Measurements from ENCODE around the gene MTERF4. TPM values are rescaled to one million over a fixed set of nuclear protein-coding genes. Genes with fewer than 3 reads are reported as not detected.
"Not testable (repeated sequence)": the region's sequence is repeated elsewhere in the genome, so short reads cannot be mapped to it uniquely, and the experiment has no call there.

The MTERF4 gene
- polyA plus RNA-seq, 4 donors, result 49.5 to 83.9 (median 76.7) TPM

GRCh38 chr2:241112592-241112991 lies 10.5 kb upstream of the MTERF4 start:
- no peak for DNase-seq (ENCODE audit: low read depth in 4 of 4, low spot score in 2 of 4)

- no peak for DNase-seq (ENCODE audit: low read depth in 4 of 4, low spot score in 2 of 4)
Measured at GRCh38 chr2:241112046-241112445, 10.0 kb upstream of the MTERF4 start.

GRCh38 chr2:241111440-241111805 lies 9.3 kb upstream of the MTERF4 start:
- DNase-seq (ENCODE audit: low read depth in 4 of 4, low spot score in 2 of 4), result no peak

- no peak for DNase-seq (ENCODE audit: low read depth in 4 of 4, low spot score in 2 of 4)
Measured at GRCh38 chr2:241110607-241111439, 8.7 kb upstream of the MTERF4 start.

- no peak for DNase-seq (ENCODE audit: low read depth in 4 of 4, low spot score in 2 of 4)
Measured at GRCh38 chr2:241110089-241110606, 8.1 kb upstream of the MTERF4 start.

- no peak for DNase-seq (ENCODE audit: low read depth in 4 of 4, low spot score in 2 of 4)
Measured at GRCh38 chr2:241109210-241110088, 7.4 kb upstream of the MTERF4 start.

GRCh38 chr2:241108271-241109209 lies 6.5 kb upstream of the MTERF4 start:
- no peak for DNase-seq (ENCODE audit: low read depth in 4 of 4, low spot score in 2 of 4)

- DNase-seq (ENCODE audit: low read depth in 4 of 4, low spot score in 2 of 4), result no peak
Measured at GRCh38 chr2:241107031-241107783, 5.1 kb upstream of the MTERF4 start.

- no peak for DNase-seq (ENCODE audit: low read depth in 4 of 4, low spot score in 2 of 4)
Measured at GRCh38 chr2:241105641-241106040, 3.6 kb upstream of the MTERF4 start.

- DNase-seq (ENCODE audit: low read depth in 4 of 4, low spot score in 2 of 4), result not testable (repeated sequence)
Measured at GRCh38 chr2:241104611-241105010, 2.5 kb upstream of the MTERF4 start.

GRCh38 chr2:241103176-241103595 lies 1.1 kb upstream of the MTERF4 start:
- DNase-seq (ENCODE audit: low read depth in 4 of 4, low spot score in 2 of 4), result no peak

GRCh38 chr2:241099246-241099645 lies 2.8 kb downstream of the MTERF4 start:
- DNase-seq (ENCODE audit: low read depth in 4 of 4, low spot score in 2 of 4), result no peak

- DNase-seq (ENCODE audit: low read depth in 4 of 4, low spot score in 2 of 4), result no peak
Measured at GRCh38 chr2:241096979-241097378, 5.1 kb downstream of the MTERF4 start.

- no peak for DNase-seq (ENCODE audit: low read depth in 4 of 4, low spot score in 2 of 4)
Measured at GRCh38 chr2:241095594-241096290, 6.3 kb downstream of the MTERF4 start.

- no peak for DNase-seq (ENCODE audit: low read depth in 4 of 4, low spot score in 2 of 4)
Measured at GRCh38 chr2:241094924-241095420, 7.1 kb downstream of the MTERF4 start.

- no peak for DNase-seq (ENCODE audit: low read depth in 4 of 4, low spot score in 2 of 4)
Measured at GRCh38 chr2:241094172-241094571, 7.9 kb downstream of the MTERF4 start.

GRCh38 chr2:241093133-241093781 lies 8.8 kb downstream of the MTERF4 start:
- not testable (repeated sequence) for DNase-seq (ENCODE audit: low read depth in 4 of 4, low spot score in 2 of 4)

GRCh38 chr2:241092677-241093076 lies 9.4 kb downstream of the MTERF4 start:
- no peak for DNase-seq (ENCODE audit: low read depth in 4 of 4, low spot score in 2 of 4)
